Measurements from ENCODE around the gene C1orf105. TPM values are rescaled to one million over a fixed set of nuclear protein-coding genes. Genes with fewer than 3 reads are reported as not detected.

C1orf105 gene
- polyA plus RNA-seq, 1 donor (not counting 4 experiments of a cell fraction or from before 2014, with no cell fraction given), result not detected

GRCh38 chr1:172393354-172393753, 27.1 kb upstream of the C1orf105 start:
- peaks cover 23% of the 10 kb centered on the region for H3K4me1 ChIP-seq (ENCODE audit: control insufficient read depth, extremely low read depth, insufficient read depth, low read length)
- TF ChIP-seq EZH2 (IDR thresholded peaks at IDR 0.05; ENCODE audit: low read length), result no peak
- TF ChIP-seq CTCF (optimal IDR thresholded peaks at IDR 0.05 in 1 of 3, IDR thresholded peaks at IDR 0.05 in 1 of 3, conservative IDR thresholded peaks at IDR 0.05 in 1 of 3; ENCODE audit: extremely low read depth in 1 of 3, insufficient read depth in 2 of 3, low read length in 3 of 3), result no peak
- DNase-seq (ENCODE audit: low read depth, low spot score), result no peak
- FAIRE-seq, result peak; percentile 13
- no peak overlapping the region for H3K9ac ChIP-seq (ENCODE audit: control insufficient read depth, extremely low read depth, insufficient read depth, low read length)
- H3K4me2 ChIP-seq (ENCODE audit: control insufficient read depth, extremely low read depth, insufficient read depth, low read depth, low read length), result no peak overlapping the region
- no peaks in the 10 kb centered on the region for H3K79me2 ChIP-seq (ENCODE audit: control insufficient read depth, insufficient read depth, low read length)
- H3K36me3 ChIP-seq (ENCODE audit: control insufficient read depth in 2 of 2, extremely low read depth in 1 of 2, insufficient read depth in 2 of 2, low read length in 2 of 2), result no peaks in the 10 kb centered on the region
- H3K27me3 ChIP-seq (ENCODE audit: control insufficient read depth, extremely low read depth, insufficient read depth, low read length), result no peaks in the 10 kb centered on the region
- dilution Hi-C loops (cut with MboI; ENCODE audit: extremely low pct_ligation_motif_present, low sequenced_read_pairs), result no loop called here
- H3K4me3 ChIP-seq (ENCODE audit: control insufficient read depth in 2 of 3, extremely low read depth in 1 of 3, insufficient read depth in 2 of 3, low read depth in 1 of 3, low read length in 3 of 3), result no peak overlapping the region
- H4K20me1 ChIP-seq (ENCODE audit: control insufficient read depth, extremely low read depth, insufficient read depth, low read length), result no peaks in the 10 kb centered on the region
- no peaks in the 10 kb centered on the region for H3K9me3 ChIP-seq (ENCODE audit: control insufficient read depth, low read depth, low read length)
- no peaks in the 10 kb centered on the region for H3K9me1 ChIP-seq (ENCODE audit: control insufficient read depth, extremely low read depth, insufficient read depth, low read length)
- H3K27ac ChIP-seq (ENCODE audit: control insufficient read depth, insufficient read depth, low read length), result no peak overlapping the region
- no peak overlapping the region for H2AFZ ChIP-seq (ENCODE audit: control insufficient read depth, low read length)

- H3K9me3 ChIP-seq (ENCODE audit: control insufficient read depth, low read depth, low read length), result no peaks in the 10 kb centered on the region
- FAIRE-seq, result no peak
Observed at GRCh38 chr1:172394141-172394751, 26.2 kb upstream of the C1orf105 start.

More at GRCh38 chr1:172394141-172394751, 26.2 kb upstream of the C1orf105 start:
- Histone ChIP-seq H3K4me1 (ENCODE audit: control insufficient read depth, extremely low read depth, insufficient read depth, low read length) (peaks cover 27% of the 10 kb centered on the region), H3K27ac (ENCODE audit: control insufficient read depth, insufficient read depth, low read length) (no peak overlapping the region), H4K20me1 (ENCODE audit: control insufficient read depth, extremely low read depth, insufficient read depth, low read length) (no peaks in the 10 kb centered on the region), H3K36me3 (ENCODE audit: control insufficient read depth in 2 of 2, extremely low read depth in 1 of 2, insufficient read depth in 2 of 2, low read length in 2 of 2) (no peaks in the 10 kb centered on the region), H3K4me3 (ENCODE audit: control insufficient read depth in 2 of 3, extremely low read depth in 1 of 3, insufficient read depth in 2 of 3, low read depth in 1 of 3, low read length in 3 of 3) (no peak overlapping the region), H3K9ac (ENCODE audit: control insufficient read depth, extremely low read depth, insufficient read depth, low read length) (no peak overlapping the region), H3K79me2 (ENCODE audit: control insufficient read depth, insufficient read depth, low read length) (no peaks in the 10 kb centered on the region), H3K4me2 (ENCODE audit: control insufficient read depth, extremely low read depth, insufficient read depth, low read depth, low read length) (peak overlapping the region; percentile 42), H3K27me3 (ENCODE audit: control insufficient read depth, extremely low read depth, insufficient read depth, low read length) (no peaks in the 10 kb centered on the region), H3K9me1 (ENCODE audit: control insufficient read depth, extremely low read depth, insufficient read depth, low read length) (no peaks in the 10 kb centered on the region), H2AFZ (ENCODE audit: control insufficient read depth, low read length) (peak overlapping the region; percentile 67)
- DNase-seq (ENCODE audit: low read depth, low spot score), result no peak
- TF ChIP-seq EZH2 (IDR thresholded peaks at IDR 0.05; ENCODE audit: low read length) (no peak), CTCF (optimal IDR thresholded peaks at IDR 0.05 in 1 of 3, IDR thresholded peaks at IDR 0.05 in 1 of 3, conservative IDR thresholded peaks at IDR 0.05 in 1 of 3; ENCODE audit: extremely low read depth in 1 of 3, insufficient read depth in 2 of 3, low read length in 3 of 3) (no peak)
- dilution Hi-C loops (cut with MboI; ENCODE audit: extremely low pct_ligation_motif_present, low sequenced_read_pairs), result no loop called here

All from keratinocyte (primary cell).